ENCODE measurements around the gene EBF4.

EBF4 gene

GRCh38 chr20:2749343-2749950, 56.9 kb downstream of the EBF4 start:
- H3K4me3 ChIP-seq (ENCODE audit: low read depth, low read length), result no peak overlapping the region
- TF ChIP-seq CTCF (IDR thresholded peaks at IDR 0.05; ENCODE audit: low read depth, low read length, missing control alignments), result no peak
- no peak for DNase-seq (ENCODE audit: low read depth)

- no peak for DNase-seq (ENCODE audit: low read depth)
- no peak for TF ChIP-seq CTCF (IDR thresholded peaks at IDR 0.05; ENCODE audit: low read depth, low read length, missing control alignments)
- H3K4me3 ChIP-seq (ENCODE audit: low read depth, low read length), result no peak overlapping the region
Observed at GRCh38 chr20:2749951-2750490, 57.4 kb downstream of the EBF4 start.

- H3K4me3 ChIP-seq (ENCODE audit: low read depth, low read length), result no peak overlapping the region
- TF ChIP-seq CTCF (IDR thresholded peaks at IDR 0.05; ENCODE audit: low read depth, low read length, missing control alignments), result no peak
- DNase-seq (ENCODE audit: low read depth), result no peak
Observed at GRCh38 chr20:2750491-2751251, 58.1 kb downstream of the EBF4 start.

GRCh38 chr20:2751347-2751877, 58.8 kb downstream of the EBF4 start:
- no peak for DNase-seq (ENCODE audit: low read depth)
- no peak overlapping the region for H3K4me3 ChIP-seq (ENCODE audit: low read depth, low read length)

GRCh38 chr20:2751878-2752566, 59.4 kb downstream of the EBF4 start:
- DNase-seq (ENCODE audit: low read depth), result no peak
- TF ChIP-seq CTCF (IDR thresholded peaks at IDR 0.05; ENCODE audit: low read depth, low read length, missing control alignments), result no peak
- peak overlapping the region; percentile 33 for H3K4me3 ChIP-seq (ENCODE audit: low read depth, low read length)

More at GRCh38 chr20:2751347-2751877, 58.8 kb downstream of the EBF4 start:
- TF ChIP-seq CTCF (IDR thresholded peaks at IDR 0.05; ENCODE audit: low read depth, low read length, missing control alignments), result no peak

- no peak for DNase-seq (ENCODE audit: low read depth)
- peak overlapping the region; percentile 33 for H3K4me3 ChIP-seq (ENCODE audit: low read depth, low read length)
- peak; percentile 76 for TF ChIP-seq CTCF (IDR thresholded peaks at IDR 0.05; ENCODE audit: low read depth, low read length, missing control alignments)
Observed at GRCh38 chr20:2752567-2753460, 60.2 kb downstream of the EBF4 start.

Measured in GM12864 (cell line).